ENCODE results near the gene ULK2.
A peak's percentile ranks its signal among the peaks of the same experiment; 100 is the strongest.
"Not testable (repeated sequence)": the region's sequence is repeated elsewhere in the genome, so short reads cannot be mapped to it uniquely, and the experiment has no call there.

Gene ULK2

GRCh38 chr17:19766016-19766415 is 101.7 kb downstream of the ULK2 start:
- no peak for DNase-seq

- not testable (repeated sequence) for DNase-seq
Measured at GRCh38 chr17:19763991-19764390, 103.7 kb downstream of the ULK2 start.

GRCh38 chr17:19763416-19763815 is 104.3 kb downstream of the ULK2 start:
- no peak for DNase-seq

GRCh38 chr17:19762515-19762961 is 105.2 kb downstream of the ULK2 start:
- peak; percentile 53 for DNase-seq

GRCh38 chr17:19760746-19761145 is 107.0 kb downstream of the ULK2 start:
- no peak for DNase-seq

GRCh38 chr17:19759568-19760549 is 107.9 kb downstream of the ULK2 start:
- DNase-seq, result no peak

GRCh38 chr17:19757536-19758180 is 110.1 kb downstream of the ULK2 start:
- no peak for DNase-seq

GRCh38 chr17:19756546-19756945 is 111.2 kb downstream of the ULK2 start:
- DNase-seq, result no peak

GRCh38 chr17:19755821-19756510 is 111.8 kb downstream of the ULK2 start:
- DNase-seq, result no peak

GRCh38 chr17:19755392-19755791 is 112.3 kb downstream of the ULK2 start:
- DNase-seq, result no peak

GRCh38 chr17:19753661-19754463 is 113.9 kb downstream of the ULK2 start:
- no peak for DNase-seq

GRCh38 chr17:19753051-19753509 is 114.7 kb downstream of the ULK2 start:
- peak; percentile 69 for DNase-seq

- DNase-seq, result no peak
Measured at GRCh38 chr17:19752216-19753050, 115.3 kb downstream of the ULK2 start.

- DNase-seq, result no peak
Measured at GRCh38 chr17:19750835-19751234, 116.9 kb downstream of the ULK2 start.

- DNase-seq, result no peak
Measured at GRCh38 chr17:19750020-19750572, 117.6 kb downstream of the ULK2 start.

GRCh38 chr17:19748807-19749193 is 118.9 kb downstream of the ULK2 start:
- DNase-seq, result no peak

- DNase-seq, result no peak
Measured at GRCh38 chr17:19747829-19748806, 119.6 kb downstream of the ULK2 start, which contains the start of gene ALDH3A1. ALDH3A1 (minus strand) TSS chr17:19748298; CDS start chr17:19745129, 3,169 bp downstream.

GRCh38 chr17:19747159-19747719 is 120.5 kb downstream of the ULK2 start:
- DNase-seq, result no peak

GRCh38 chr17:19746517-19746916 is 121.2 kb downstream of the ULK2 start:
- no peak for DNase-seq
